Activated T-cell treated with anti-CD3 and anti-CD28 coated beads for 48 hours (primary cell): ENCODE measurements around the gene OR5AU1.
A peak's percentile ranks its signal among the peaks of the same experiment; 100 is the strongest.

Source experiments
- DNase-seq: peaks from one replicate; pipeline ENCODE4 v3.0.0-alpha.2; 2020; ENCODE audit warnings: low read depth

The OR5AU1 gene

DNA sequence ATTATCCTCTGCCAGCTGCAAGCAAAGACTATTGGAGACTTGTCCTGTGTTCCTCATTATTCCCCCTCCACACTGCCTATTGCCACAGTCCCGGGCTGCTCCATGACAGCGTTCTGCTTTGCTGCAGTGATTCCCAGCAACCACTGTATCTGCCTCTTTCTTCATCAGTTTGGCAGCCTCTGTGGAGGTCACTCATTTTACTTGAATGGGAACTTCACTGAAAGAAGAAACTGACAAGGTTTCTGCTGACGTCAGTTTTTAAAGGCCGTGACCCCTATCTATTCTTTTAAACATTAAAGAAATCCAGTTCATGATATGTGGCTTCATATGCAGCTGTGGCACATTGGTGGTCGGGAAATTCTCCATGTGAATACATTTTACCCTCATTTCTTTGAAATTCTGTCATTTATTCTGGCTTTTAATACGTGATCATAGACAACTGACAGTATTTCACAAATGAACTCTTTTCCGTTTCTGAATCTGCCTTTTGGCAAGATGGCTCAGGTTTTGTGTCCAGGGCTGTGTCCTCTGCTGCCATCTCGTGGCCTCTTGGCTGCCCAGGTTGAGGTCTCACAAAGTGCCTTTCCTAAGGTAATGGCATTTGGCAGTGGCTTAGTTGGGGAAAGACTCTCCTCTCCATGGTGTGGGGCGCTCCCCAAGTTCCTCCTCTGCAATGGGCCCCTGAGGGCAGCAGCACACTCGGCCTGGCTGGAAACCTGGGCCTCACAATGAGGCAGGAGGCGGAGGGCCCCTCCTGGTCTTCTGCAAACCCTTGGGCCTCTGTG, 49.2 kb downstream of the OR5AU1 start:
- peak; percentile 69 for DNase-seq

DNA sequence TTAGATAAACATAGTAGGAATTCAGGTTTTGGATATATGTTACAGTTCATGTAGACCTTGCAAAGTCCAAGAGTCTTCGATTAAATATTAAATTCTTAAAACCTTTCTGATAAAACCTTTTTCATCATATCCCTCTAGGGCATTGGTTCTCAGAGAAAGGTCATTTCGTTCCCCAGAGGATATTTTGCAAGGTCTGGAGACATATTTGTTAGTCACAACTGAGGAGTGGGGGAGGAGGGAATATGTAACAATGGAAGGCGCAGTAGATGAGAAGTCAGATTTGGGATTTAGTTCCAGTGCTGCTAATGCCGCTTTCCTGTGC, 49.7 kb downstream of the OR5AU1 start:
- no peak for DNase-seq

DNA sequence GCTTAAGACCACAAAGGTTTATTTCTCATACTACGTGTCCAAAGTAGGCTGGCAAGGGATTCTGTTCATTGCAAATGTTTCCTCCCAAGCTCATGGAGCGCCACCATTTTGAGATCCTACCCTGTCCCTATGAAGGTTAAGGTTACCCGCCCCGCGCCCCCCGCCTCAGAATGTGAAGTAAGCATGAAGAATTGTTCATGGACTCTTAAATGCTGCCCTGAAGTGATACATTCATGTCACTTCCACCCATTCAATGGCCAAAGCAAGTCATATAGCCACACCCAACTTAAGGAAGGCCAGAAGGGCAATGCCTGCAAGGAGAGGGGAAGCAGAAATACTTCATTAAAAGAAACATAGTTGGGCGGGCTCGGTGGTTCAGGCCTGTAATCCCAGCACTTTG, 50.8 kb downstream of the OR5AU1 start:
- DNase-seq: no peak
